CD14-positive monocyte (primary cell): ENCODE data around the gene CLDND2. TPM values are rescaled to one million over a fixed set of nuclear protein-coding genes. Genes with fewer than 3 reads are reported as not detected.

ENCODE experiments used
- DNase-seq, 3 donors: peaks; one replicate each; pipeline ENCODE4 v3.0.0-alpha.2; 2011 to 2022
- H2AFZ ChIP-seq: 2 replicates; pipeline ENCODE4 v1.6.0; 2012; ENCODE audit warnings: mild to moderate bottlenecking, low read depth, low read length, inconsistent platforms; ENCODE audit not compliant: insufficient read depth, poor library complexity, severe bottlenecking
- H3K27ac ChIP-seq, 2 donors: 1 replicate in 1 of 2; 2 replicates in 1 of 2; pipeline ENCODE4 v1.5.1; 2012 to 2013; ENCODE audit warnings: low read length in 2 of 2, control low read depth in 1 of 2, inconsistent platforms in 1 of 2, low read depth in 1 of 2, mild to moderate bottlenecking in 1 of 2
- H3K27me3 ChIP-seq, 2 donors: one replicate each; pipeline versions ENCODE4 v1.6.0 to v1.6.1; 2011 to 2013; ENCODE audit warnings: low read length in 2 of 2; ENCODE audit not compliant: control insufficient read depth in 2 of 2, insufficient read depth in 2 of 2
- H3K36me3 ChIP-seq, 2 donors: replicated peaks in 1 of 2; 1 replicate in 1 of 2; 2 replicates in 1 of 2; pipeline versions ENCODE4 v1.5.1 to v1.6.1; 2012 to 2013; ENCODE audit warnings: low read length in 2 of 2, control low read depth in 1 of 2, inconsistent platforms in 1 of 2, mild to moderate bottlenecking in 1 of 2; ENCODE audit not compliant: insufficient read depth in 2 of 2, control insufficient read depth in 1 of 2
- H3K4me1 ChIP-seq, 2 donors: 1 replicate in 1 of 2; 2 replicates in 1 of 2; pipeline versions ENCODE4 v1.5.1 to v1.6.1; 2012 to 2013; ENCODE audit warnings: low read length in 2 of 2, control low read depth in 1 of 2, inconsistent platforms in 1 of 2, mild to moderate bottlenecking in 1 of 2, moderate library complexity in 1 of 2; ENCODE audit not compliant: insufficient read depth in 2 of 2, control insufficient read depth in 1 of 2
- H3K4me2 ChIP-seq: replicated peaks from 2 replicates; pipeline ENCODE3; 2012; ENCODE audit warnings: low read length, moderate library complexity, mild to moderate bottlenecking; ENCODE audit not compliant: poor library complexity, severe bottlenecking; ENCODE audit errors: extremely low read depth
- H3K4me3 ChIP-seq, 3 experiments: fragments of 200-600 bp in 1 of 3; sonication (generic) in 1 of 3; replicated peaks in 1 of 3; 1 replicate in 2 of 3; 2 replicates in 1 of 3; pipeline ENCODE4 v1.5.1; 2011 to 2013; ENCODE audit warnings: low read length in 3 of 3, mild to moderate bottlenecking in 3 of 3, control low read depth in 2 of 3, low read depth in 2 of 3, inconsistent platforms in 1 of 3, moderate library complexity in 1 of 3
- H3K79me2 ChIP-seq: 2 replicates; pipeline ENCODE4 v1.6.0; 2012; ENCODE audit warnings: mild to moderate bottlenecking, control low read depth, inconsistent platforms, low read length, moderate library complexity; ENCODE audit not compliant: insufficient read depth
- H3K9ac ChIP-seq: 2 replicates; pipeline ENCODE4 v1.6.0; 2017; ENCODE audit warnings: low read length, mild to moderate bottlenecking; ENCODE audit not compliant: insufficient read depth, poor library complexity, severe bottlenecking
- H3K9me3 ChIP-seq, 2 donors: replicated peaks in 1 of 2; 1 replicate in 1 of 2; 2 replicates in 1 of 2; pipeline versions ENCODE4 v1.5.1 to v1.6.1; 2012 to 2013; ENCODE audit warnings: low read length in 2 of 2, control low read depth in 1 of 2; ENCODE audit not compliant: control insufficient read depth in 1 of 2, insufficient read depth in 1 of 2
- H4K20me1 ChIP-seq: 2 replicates; pipeline ENCODE4 v1.6.0; 2012; ENCODE audit warnings: mild to moderate bottlenecking, low read length, control low read depth, moderate library complexity; ENCODE audit not compliant: insufficient read depth
- H3K27ac Mint-ChIP-seq, 7 donors: one replicate each; pipeline ENCODE4 v1.8.0; 2020; ENCODE audit warnings: mild to moderate bottlenecking in 7 of 7, mixed read lengths in 7 of 7, moderate library complexity in 6 of 7, inconsistent platforms in 2 of 7
- H3K27me3 Mint-ChIP-seq, 3 donors: one replicate each; pipeline ENCODE4 v1.8.0; 2021 to 2022; ENCODE audit warnings: low read depth in 3 of 3, mild to moderate bottlenecking in 3 of 3, mixed read lengths in 3 of 3, moderate library complexity in 3 of 3, inconsistent platforms in 1 of 3
- H3K36me3 Mint-ChIP-seq, 2 donors: one replicate each; pipeline ENCODE4 v1.8.0; 2020; ENCODE audit warnings: mixed read lengths in 2 of 2, inconsistent platforms in 1 of 2, mild to moderate bottlenecking in 1 of 2
- H3K4me1 Mint-ChIP-seq: one replicate; pipeline ENCODE4 v1.8.0; 2020; ENCODE audit warnings: mild to moderate bottlenecking, mixed read lengths
- H3K4me3 Mint-ChIP-seq, 2 donors: one replicate each; pipeline ENCODE4 v1.8.0; 2020; ENCODE audit warnings: mild to moderate bottlenecking in 2 of 2, mixed read lengths in 2 of 2, moderate library complexity in 1 of 2
- H3K9me3 Mint-ChIP-seq, 7 donors: one replicate each; pipeline ENCODE4 v1.8.0; 2020 to 2022; ENCODE audit warnings: mixed read lengths in 7 of 7, mild to moderate bottlenecking in 6 of 7, moderate library complexity in 6 of 7, inconsistent platforms in 2 of 7
- CTCF ChIP-seq: fragments of 200-600 bp; IDR thresholded peaks from one replicate; pipeline ENCODE4 v1.8.0; 2022; ENCODE audit warnings: antibody characterized with exemption, mild to moderate bottlenecking
- WGBS: methylation state at CpG from one replicate; pipeline ENCODE4 v1.1.5; 2013; ENCODE audit warnings: missing lambda C conversion rate; ENCODE audit not compliant: insufficient coverage; 5-methylcytosine and 5-hydroxymethylcytosine counted together
- intact Hi-C, 2 donors: fragments of 100-400 bp; cut with micrococcal nuclease; formaldehyde crosslinking; loops; one replicate each; pipeline versions ENCODE4 v1.15.0 to v1.15.1; 2023
- polyA plus RNA-seq, 3 donors: library from polyadenylated mRNA; depleted of rRNA in 1 of 3; unstranded in 2 of 3; stranded (reverse) in 1 of 3; fragments of 300-500 nt in 2 of 3; fragments of >200 nt in 1 of 3; fragmentation: Illumina TruSeq in 2 of 3; gene quantifications; 1 replicate in 2 of 3; 2 replicates in 1 of 3; pipeline ENCODE4 v1.2.3, GENCODE V29; 2012 to 2021

CLDND2 gene
- polyA plus RNA-seq, 3 donors: 0.08 TPM; not detected in 2

- Histone ChIP-seq H3K9ac (no peak overlapping the region), H4K20me1 (no peaks in the 10 kb centered on the region), H3K79me2 (peaks cover 8% of the 10 kb centered on the region), H3K4me1 (peaks cover 31 to 38% of the 10 kb centered on the region in 2 donors), H3K4me3 (no peak overlapping the region), H3K36me3 (no peaks in the 10 kb centered on the region), H3K9me3 (peaks cover 0 to under 1% of the 10 kb centered on the region in 2 donors), H3K27me3 (no peaks in the 10 kb centered on the region), H3K27ac (peak overlapping the region in 1 of 2 donors; percentile 79), H2AFZ (no peak overlapping the region), H3K4me2 (no peak overlapping the region)
- Mint-ChIP-seq H3K36me3 (no peaks in the 10 kb centered on the region), H3K4me3 (no peak overlapping the region), H3K9me3 (peaks cover 0 to 3% (median 1%) of the 10 kb centered on the region in 7 donors), H3K27me3 (peaks cover 0 to 4% (median 0%) of the 10 kb centered on the region in 3 donors), H3K27ac (peak overlapping the region; percentile 80 to 97 (median 94)), H3K4me1 (peaks cover 40% of the 10 kb centered on the region)
- intact Hi-C loops: loop anchor here in 1 of 2 donors (5.0 to 10.0 kb wide), 3 partner anchors 41 to 269 kb away; partner anchors contain the start of gene SIGLEC12
- no peak for DNase-seq
- 100% methylated on average over 2 of the region's 2 CpGs for WGBS
- no peak for TF ChIP-seq CTCF
Observed at GRCh38 chr19:51396175-51396574, 27.4 kb upstream of the CLDND2 start.

GRCh38 chr19:51394050-51394836 lies 25.4 kb upstream of the CLDND2 start:
- Histone ChIP-seq H3K4me1 (peaks cover 35 to 40% of the 10 kb centered on the region in 2 donors), H2AFZ (peak overlapping the region; percentile 77), H3K27ac (peak overlapping the region; percentile 76 to 79), H3K79me2 (peaks cover 8% of the 10 kb centered on the region), H3K27me3 (no peaks in the 10 kb centered on the region), H3K9ac (peak overlapping the region; percentile 23), H3K9me3 (no peaks in the 10 kb centered on the region), H3K4me3 (peak overlapping the region; percentile 17 to 74 (median 31)), H3K4me2 (peak overlapping the region; percentile 58), H3K36me3 (no peaks in the 10 kb centered on the region), H4K20me1 (no peaks in the 10 kb centered on the region)
- peaks cover 0 to 4% (median 1%) of the 10 kb centered on the region in 3 donors for H3K27me3 Mint-ChIP-seq
- H3K36me3 Mint-ChIP-seq: no peaks in the 10 kb centered on the region
- H3K27ac Mint-ChIP-seq: peak overlapping the region; percentile 88 to 97 (median 94)
- peak overlapping the region; percentile 69 to 82 for H3K4me3 Mint-ChIP-seq
- intact Hi-C loops: loop anchor here (2.0 to 10.0 kb wide), 3 partner anchors 27 to 271 kb away; partner anchors contain the start of genes ETFB (in 1 of the 2) and SIGLEC12 (in 1 of the 2)
- no peak for TF ChIP-seq CTCF
- peaks cover 0 to 3% (median 0%) of the 10 kb centered on the region in 7 donors for H3K9me3 Mint-ChIP-seq
- DNase-seq: peak; percentile 96 to 98 (median 98)
- peaks cover 43% of the 10 kb centered on the region for H3K4me1 Mint-ChIP-seq
- WGBS: 3% methylated on average over 35 of the region's 45 CpGs
